Gastroesophageal sphincter (tissue), 4 donors: ENCODE results near the gene IGSF9. TPM values are rescaled to one million over a fixed set of nuclear protein-coding genes. Genes with fewer than 3 reads are reported as not detected.

Experiments
- ATAC-seq: fragments of 150-250 bp; one replicate; pipeline ENCODE4 v1.9.1; 2016; ENCODE audit warnings: mild to moderate bottlenecking, moderate library complexity
- H3K27ac ChIP-seq, 4 donors: fragments of 200-600 bp; sonication (generic) in 3 of 4; 1 replicate in 3 of 4; 2 replicates in 1 of 4; pipeline ENCODE4 v1.5.1; 2016 to 2019
- H3K27me3 ChIP-seq: fragments of 200-600 bp; sonication (generic); one replicate; pipeline ENCODE4 v1.5.1; 2019
- H3K36me3 ChIP-seq, 2 donors: fragments of 200-600 bp; sonication (generic); one replicate each; pipeline ENCODE4 v1.5.1; 2019; ENCODE audit warnings: control low read depth in 1 of 2
- H3K4me1 ChIP-seq, 3 donors: fragments of 200-600 bp; sonication (generic); 1 replicate in 2 of 3; 2 replicates in 1 of 3; pipeline ENCODE4 v1.5.1; 2016 to 2019; ENCODE audit warnings: control low read depth in 2 of 3
- H3K4me3 ChIP-seq, 2 donors: fragments of 200-600 bp; sonication (generic); one replicate each; pipeline ENCODE4 v1.5.1; 2019; ENCODE audit warnings: mild to moderate bottlenecking in 1 of 2, moderate library complexity in 1 of 2
- H3K9me3 ChIP-seq, 3 donors: fragments of 200-600 bp; sonication (generic); one replicate each; pipeline ENCODE4 v1.5.1; 2017 to 2019; ENCODE audit warnings: control low read depth in 2 of 3
- EP300 ChIP-seq: sonication (generic); formaldehyde crosslinking; IDR thresholded peaks from one replicate; pipeline ENCODE4 v1.6.1; 2017; ENCODE audit warnings: antibody characterized with exemption, mild to moderate bottlenecking
- POLR2A ChIP-seq, 2 donors: fragments of 450-650 bp; IDR thresholded peaks; one replicate each; pipeline ENCODE4 v1.6.1; 2017; ENCODE audit warnings: antibody characterized with exemption in 2 of 2, mild to moderate bottlenecking in 2 of 2, moderate library complexity in 1 of 2
- POLR2AphosphoS5 ChIP-seq: sonication (generic); formaldehyde crosslinking; IDR thresholded peaks from one replicate; pipeline ENCODE4 v1.6.1; 2017; ENCODE audit warnings: antibody characterized with exemption
- WGBS, 2 donors: methylation state at CpG; one replicate each; pipeline ENCODE4 v1.1.5; 2018; ENCODE audit warnings: low coverage in 1 of 2; 5-methylcytosine and 5-hydroxymethylcytosine counted together
- total RNA-seq, 4 donors: library from RNA; depleted of rRNA; stranded (reverse); fragments of >200 nt; gene quantifications; one replicate each; pipeline ENCODE4 v1.1.0, GENCODE V29; 2016
- TF ChIP-seq, protein P1 (sequence below), 4 experiments: fragments of 200-600 bp in 2 of 4; fragments of 450-650 bp in 2 of 4; sonication (generic) in 1 of 4; IDR thresholded peaks; one replicate each; pipeline ENCODE4 v1.5.1; 2017 to 2019; ENCODE audit warnings: antibody characterized with exemption in 4 of 4, mild to moderate bottlenecking in 2 of 4, moderate library complexity in 2 of 4

Gene IGSF9
- total RNA-seq, 4 donors from 2014 or later, result 0.35 to 0.62 TPM; not detected in 2

DNA sequence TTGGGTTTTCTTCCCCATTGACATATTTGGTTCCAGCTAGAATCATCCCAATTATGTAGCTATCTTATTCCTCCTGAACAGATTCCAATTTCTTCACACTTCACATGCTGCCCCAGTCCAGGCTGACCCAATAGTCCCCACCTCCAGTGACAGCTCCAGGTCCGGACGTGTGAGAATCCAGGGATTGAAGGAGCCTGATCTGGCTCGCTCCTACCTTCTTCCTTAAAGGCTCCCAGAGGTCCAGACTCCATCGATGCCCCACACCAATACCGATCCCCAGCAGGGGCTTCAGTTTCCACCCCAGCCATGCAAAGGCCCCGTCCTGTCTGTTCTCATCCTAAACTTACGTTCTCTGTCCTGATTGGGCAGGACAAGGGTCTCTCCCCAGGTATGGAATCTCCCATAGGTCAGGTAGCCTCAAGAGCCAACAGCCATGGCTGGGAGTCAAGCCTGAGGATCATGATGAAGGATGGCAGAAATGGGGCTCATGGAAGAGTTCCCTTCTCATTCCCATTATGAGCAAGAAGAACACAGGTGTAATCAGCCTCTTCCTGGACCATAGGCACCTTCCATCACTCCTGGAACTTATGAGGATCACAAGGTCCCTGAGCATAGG is 29.0 kb upstream of the IGSF9 start:
- WGBS, 2 donors, result 95% methylated on average over 6 of the region's 7 CpGs; no CpG with 5 or more reads in 1 of the 2 donors
- no peaks in the 10 kb centered on the region for H3K9me3 ChIP-seq
- no peak overlapping the region for H3K4me3 ChIP-seq
- TF ChIP-seq, protein P1, sequence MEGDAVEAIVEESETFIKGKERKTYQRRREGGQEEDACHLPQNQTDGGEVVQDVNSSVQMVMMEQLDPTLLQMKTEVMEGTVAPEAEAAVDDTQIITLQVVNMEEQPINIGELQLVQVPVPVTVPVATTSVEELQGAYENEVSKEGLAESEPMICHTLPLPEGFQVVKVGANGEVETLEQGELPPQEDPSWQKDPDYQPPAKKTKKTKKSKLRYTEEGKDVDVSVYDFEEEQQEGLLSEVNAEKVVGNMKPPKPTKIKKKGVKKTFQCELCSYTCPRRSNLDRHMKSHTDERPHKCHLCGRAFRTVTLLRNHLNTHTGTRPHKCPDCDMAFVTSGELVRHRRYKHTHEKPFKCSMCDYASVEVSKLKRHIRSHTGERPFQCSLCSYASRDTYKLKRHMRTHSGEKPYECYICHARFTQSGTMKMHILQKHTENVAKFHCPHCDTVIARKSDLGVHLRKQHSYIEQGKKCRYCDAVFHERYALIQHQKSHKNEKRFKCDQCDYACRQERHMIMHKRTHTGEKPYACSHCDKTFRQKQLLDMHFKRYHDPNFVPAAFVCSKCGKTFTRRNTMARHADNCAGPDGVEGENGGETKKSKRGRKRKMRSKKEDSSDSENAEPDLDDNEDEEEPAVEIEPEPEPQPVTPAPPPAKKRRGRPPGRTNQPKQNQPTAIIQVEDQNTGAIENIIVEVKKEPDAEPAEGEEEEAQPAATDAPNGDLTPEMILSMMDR (IDR thresholded peaks at IDR 0.05), result no peak
- TF ChIP-seq EP300, result no peak
- no peak overlapping the region for H3K27ac ChIP-seq
- no peak for ATAC-seq
- H3K4me1 ChIP-seq, result peaks cover 0 to 6% (median 0%) of the 10 kb centered on the region in 3 donors
- no peaks in the 10 kb centered on the region for H3K36me3 ChIP-seq
- H3K27me3 ChIP-seq, result peaks cover 14% of the 10 kb centered on the region

DNA sequence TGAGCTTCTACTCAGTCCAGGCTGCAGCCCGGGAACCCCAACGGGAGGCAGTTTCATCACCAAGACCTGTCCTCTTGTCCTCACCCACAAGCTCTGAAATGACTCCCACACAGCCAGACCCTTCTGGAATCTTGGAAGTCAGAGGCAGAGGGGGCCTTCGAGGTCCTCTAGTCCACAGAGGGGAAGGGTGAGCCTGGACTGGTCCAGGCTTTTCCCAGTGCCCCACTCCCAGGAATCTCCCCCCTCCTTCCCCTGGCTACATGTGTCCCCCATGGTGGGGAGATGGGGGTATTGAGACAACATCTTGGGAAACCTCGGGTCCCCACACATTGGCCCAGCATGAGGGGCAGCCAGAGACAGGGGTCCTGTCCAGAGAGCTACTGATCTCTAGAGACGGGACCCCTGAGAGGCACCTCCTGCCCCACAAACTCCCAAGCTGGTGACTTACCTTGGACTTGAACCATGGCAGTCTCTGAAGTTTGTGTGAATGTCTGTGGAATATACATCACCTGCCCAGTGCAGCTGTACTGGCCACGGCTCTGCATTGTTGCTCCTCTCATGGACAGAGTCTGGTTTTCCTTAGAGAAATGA is 28.0 kb upstream of the IGSF9 start:
- 60% methylated on average over 1 of the region's 6 CpGs; no CpG with 5 or more reads in 1 of the 2 donors for WGBS, 2 donors
- peaks cover 18% of the 10 kb centered on the region for H3K27me3 ChIP-seq

DNA sequence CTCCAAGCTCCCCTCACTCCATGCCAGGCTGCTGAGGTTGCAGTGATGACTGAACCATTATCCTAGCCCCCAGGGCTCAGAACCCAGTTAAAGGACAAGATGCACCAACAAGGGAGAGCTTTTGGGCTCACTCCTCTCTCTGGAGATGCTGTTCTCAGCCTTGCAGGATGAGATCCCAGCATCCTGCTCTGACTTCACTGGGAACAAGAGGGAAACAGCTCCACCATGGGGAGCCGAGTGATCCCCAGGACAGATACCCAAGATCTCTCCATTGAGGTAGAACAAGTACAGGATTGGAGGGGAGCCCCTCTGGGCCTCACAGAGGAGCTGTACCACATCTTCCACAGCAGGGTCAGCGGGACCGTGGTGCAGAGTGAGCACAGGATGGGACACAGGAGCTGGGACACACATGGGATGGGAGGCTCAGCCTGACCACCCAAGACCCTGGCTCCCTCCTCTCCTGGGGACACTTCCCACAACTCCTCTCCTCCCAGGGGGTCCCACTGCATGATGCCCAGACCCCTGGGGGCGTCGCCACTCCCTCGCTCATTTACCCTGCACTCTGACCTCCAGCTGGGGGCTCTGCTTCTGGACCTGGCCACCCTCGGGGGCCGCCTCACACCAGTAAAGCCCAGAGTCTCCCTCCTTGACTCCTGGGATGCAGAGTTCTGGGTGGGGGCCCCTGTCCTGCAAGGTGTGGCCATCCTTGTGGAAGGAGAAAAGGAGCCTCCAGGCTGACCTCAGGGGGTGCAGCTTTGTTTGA is 27.2 kb upstream of the IGSF9 start:
- TF ChIP-seq, protein P1 (IDR thresholded peaks at IDR 0.05), result no peak
- TF ChIP-seq POLR2AphosphoS5 (no peak), POLR2A (IDR thresholded peaks at IDR 0.05) (no peak), EP300 (no peak)
- no peak overlapping the region for H3K4me3 ChIP-seq
- H3K36me3 ChIP-seq, result no peaks in the 10 kb centered on the region
- no peak overlapping the region for H3K27ac ChIP-seq
- no peak for ATAC-seq
- H3K4me1 ChIP-seq, result no peaks in the 10 kb centered on the region
- H3K9me3 ChIP-seq, result no peaks in the 10 kb centered on the region
- whole genome bisulfite sequencing, 2 donors, result no CpG with 5 or more reads among the region's 8 CpGs
- peaks cover 23% of the 10 kb centered on the region for H3K27me3 ChIP-seq

More for the DNA sequence above, 28.0 kb upstream of the IGSF9 start:
- no peak for ATAC-seq
- TF ChIP-seq, protein P1 (IDR thresholded peaks at IDR 0.05), result no peak
- no peak for TF ChIP-seq EP300
- no peak for TF ChIP-seq POLR2A (IDR thresholded peaks at IDR 0.05)
- TF ChIP-seq POLR2AphosphoS5, result no peak
- no peaks in the 10 kb centered on the region for H3K36me3 ChIP-seq
- H3K9me3 ChIP-seq, result no peaks in the 10 kb centered on the region
- H3K4me3 ChIP-seq, result no peak overlapping the region
- H3K27ac ChIP-seq, result no peak overlapping the region
- no peaks in the 10 kb centered on the region for H3K4me1 ChIP-seq

DNA sequence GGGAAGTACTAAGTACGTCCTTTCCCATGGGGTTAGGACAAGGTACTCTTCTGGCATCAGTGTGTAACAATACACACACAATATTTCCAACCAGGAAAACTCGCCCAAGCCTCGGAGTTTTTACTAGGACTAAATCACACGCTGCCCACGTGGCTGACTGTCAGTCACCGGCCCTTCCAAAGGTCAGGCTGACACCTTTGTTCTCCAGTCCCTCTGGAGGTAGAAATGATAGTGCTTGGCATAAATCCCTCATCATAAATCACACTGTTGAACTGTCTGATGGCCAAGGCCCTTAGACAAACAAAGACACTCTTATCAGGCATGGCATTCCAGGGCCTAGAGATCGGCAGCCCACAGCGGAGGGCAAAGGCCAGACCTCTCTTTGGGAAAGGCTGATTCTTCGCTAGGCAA is 25.5 kb upstream of the IGSF9 start:
- WGBS, 2 donors, result 44 to 51% methylated on average over 5 to 8 of the region's 9 CpGs
- no peak for ATAC-seq
- Histone ChIP-seq H3K27ac (no peak overlapping the region), H3K36me3 (no peaks in the 10 kb centered on the region), H3K4me3 (no peak overlapping the region), H3K27me3 (peaks cover 23% of the 10 kb centered on the region), H3K4me1 (no peaks in the 10 kb centered on the region), H3K9me3 (peaks cover 0 to 6% (median 0%) of the 10 kb centered on the region in 3 donors)
- TF ChIP-seq POLR2A (IDR thresholded peaks at IDR 0.05), result no peak
- TF ChIP-seq, protein P1 (IDR thresholded peaks at IDR 0.05), result no peak
- TF ChIP-seq POLR2AphosphoS5, result no peak
- no peak for TF ChIP-seq EP300
